PC-9 (cell line): ENCODE measurements around the gene MPPE1. TPM values are rescaled to one million over a fixed set of nuclear protein-coding genes. Genes with fewer than 3 reads are reported as not detected.

Source experiments
- BruUV-seq: library from RNA; stranded (reverse); fragments of 400-500 nt; replicated peaks from 2 replicates; lab custom pipeline; 2021; lab: Mats Ljungman, UMichigan
- CTCF ChIA-PET: fragments of 300-600 bp; sonication (Branson Sonifier 250); formaldehyde crosslinking; loops from one replicate; lab custom pipeline; 2022; ENCODE audit warnings: antibody characterized with exemption; lab: Charles Lee
- POLR2A ChIA-PET: fragments of 300-600 bp; sonication (Branson Sonifier 250); formaldehyde crosslinking; loops from one replicate; lab custom pipeline; 2022; ENCODE audit warnings: antibody characterized with exemption; ENCODE audit not compliant: unreplicated experiment; lab: Charles Lee
- DNase-seq, 2 experiments: peaks; one replicate each; pipeline versions ENCODE4 v3.0.0 to v3.0.0-alpha.2; 2015 to 2022; ENCODE audit warnings: mixed read lengths in 1 of 2
- H2AFZ ChIP-seq: fragments of 200-600 bp; sonication (generic); 2 replicates; pipeline ENCODE4 v1.8.1; 2017; ENCODE audit warnings: antibody characterized with exemption
- H3F3A ChIP-seq: fragments of 200-600 bp; sonication (generic); 2 replicates; pipeline ENCODE4 v1.8.1; 2017; ENCODE audit warnings: antibody characterized with exemption, mild to moderate bottlenecking, low read depth; ENCODE audit not compliant: insufficient read depth
- H3K27ac ChIP-seq: fragments of 200-600 bp; sonication (generic); 2 replicates; pipeline ENCODE4 v1.6.1; 2016; ENCODE audit warnings: mixed run types
- H3K27me3 ChIP-seq: fragments of 200-600 bp; sonication (generic); 2 replicates; pipeline ENCODE4 v1.6.1; 2016; ENCODE audit warnings: low read depth, mixed run types; ENCODE audit not compliant: insufficient read depth
- H3K36me3 ChIP-seq: fragments of 200-600 bp; sonication (generic); 2 replicates; pipeline ENCODE4 v1.6.1; 2016; ENCODE audit warnings: low read depth, mixed run types
- H3K4me1 ChIP-seq: fragments of 200-600 bp; sonication (generic); replicated peaks from 2 replicates; pipeline ENCODE4 v1.6.1; 2016; ENCODE audit warnings: mixed run types; ENCODE audit not compliant: insufficient read depth
- H3K4me2 ChIP-seq: fragments of 200-600 bp; sonication (generic); 2 replicates; pipeline ENCODE4 v1.6.1; 2017; ENCODE audit warnings: mixed run types
- H3K4me3 ChIP-seq: fragments of 200-600 bp; sonication (generic); 2 replicates; pipeline ENCODE4 v1.6.1; 2016; ENCODE audit warnings: mixed run types
- H3K79me2 ChIP-seq: fragments of 200-600 bp; sonication (generic); 2 replicates; pipeline ENCODE4 v1.6.1; 2017; ENCODE audit warnings: low read depth, mixed run types
- H3K9me2 ChIP-seq: fragments of 200-600 bp; sonication (generic); 2 replicates; pipeline ENCODE4 v1.8.1; 2017; ENCODE audit warnings: mild to moderate bottlenecking; ENCODE audit not compliant: insufficient read depth
- H3K9me3 ChIP-seq: fragments of 200-600 bp; sonication (generic); 2 replicates; pipeline ENCODE4 v1.8.1; 2016; ENCODE audit warnings: low read depth; ENCODE audit not compliant: insufficient read depth
- H4K20me1 ChIP-seq: fragments of 200-600 bp; sonication (generic); 2 replicates; pipeline ENCODE4 v1.8.1; 2017; ENCODE audit not compliant: insufficient read depth
- CTCF ChIP-seq: fragments of 200-600 bp; sonication (generic); conservative IDR thresholded peaks from 2 replicates; pipeline ENCODE4 v1.6.1; 2017; ENCODE audit warnings: mixed run types, antibody characterized with exemption, mild to moderate bottlenecking, moderate library complexity
- EZH2 ChIP-seq: fragments of 200-600 bp; sonication (generic); IDR thresholded peaks from 2 replicates; pipeline ENCODE4 v1.8.0; 2017; ENCODE audit warnings: antibody characterized with exemption, low read depth
- intact Hi-C: fragments of 100-400 bp; cut with micrococcal nuclease; formaldehyde crosslinking; loops from one replicate; pipeline ENCODE4 v1.10.0; 2022; ENCODE audit not compliant: unreplicated experiment
- total RNA-seq: library from RNA; stranded (reverse); gene quantifications from 2 replicates; pipeline ENCODE4 v1.2.3, GENCODE V29; 2021

Gene MPPE1
- total RNA-seq, 1 experiment from 2014 or later, result 40.7 TPM

GRCh38 chr18:11865071-11865470 is 43.0 kb downstream of the MPPE1 start:
- no peak for DNase-seq
- Histone ChIP-seq H3K36me3 (no peaks in the 10 kb centered on the region), H2AFZ (no peak overlapping the region), H3K4me3 (no peak overlapping the region), H3K27ac (no peak overlapping the region), H3K9me3 (no peaks in the 10 kb centered on the region), H3K4me2 (no peak overlapping the region), H3F3A (0 out of 2 replicates have a peak, but pooled peaks cover 7% of the 10 kb centered on the region), H3K4me1 (peaks cover 7% of the 10 kb centered on the region), H3K9me2 (no peaks in the 10 kb centered on the region), H4K20me1 (no peaks in the 10 kb centered on the region), H3K27me3 (no peaks in the 10 kb centered on the region), H3K79me2 (no peaks in the 10 kb centered on the region)
- ChIA-PET POLR2A (interaction anchor here (0.7 kb wide), 1 partner anchor 1939 kb away, joined by 8 read pairs; no protein-coding TSS in a partner anchor), CTCF (no interaction called here)
- TF ChIP-seq CTCF (no peak), EZH2 (no peak)
- no TSS peak for BruUV-seq
- intact Hi-C loops, result no loop called here

GRCh38 chr18:11864471-11864870 is 43.6 kb downstream of the MPPE1 start:
- no peak overlapping the region for H3K4me2 ChIP-seq
- no peaks in the 10 kb centered on the region for H4K20me1 ChIP-seq
- peaks cover 10% of the 10 kb centered on the region; the same call in 1 of the 2 replicates for H3F3A ChIP-seq
- DNase-seq, result no peak
- no TSS peak for BruUV-seq
- H3K27ac ChIP-seq, result no peak overlapping the region
- peaks cover 10% of the 10 kb centered on the region for H3K4me1 ChIP-seq
- no peaks in the 10 kb centered on the region for H3K9me2 ChIP-seq
- ChIA-PET CTCF (no interaction called here), POLR2A (no interaction called here)
- no peaks in the 10 kb centered on the region for H3K79me2 ChIP-seq
- no peak overlapping the region for H3K4me3 ChIP-seq
- no peaks in the 10 kb centered on the region for H3K9me3 ChIP-seq
- H3K36me3 ChIP-seq, result no peaks in the 10 kb centered on the region
- H3K27me3 ChIP-seq, result no peaks in the 10 kb centered on the region
- TF ChIP-seq CTCF (no peak), EZH2 (no peak)
- H2AFZ ChIP-seq, result no peak overlapping the region
- intact Hi-C loops, result no loop called here

- intact Hi-C loops, result no loop called here
- no peak for DNase-seq
- no peak overlapping the region for H3K4me2 ChIP-seq
- H3K27me3 ChIP-seq, result no peaks in the 10 kb centered on the region
- H3K36me3 ChIP-seq, result no peaks in the 10 kb centered on the region
- H3K9me3 ChIP-seq, result no peaks in the 10 kb centered on the region
- peaks cover 10% of the 10 kb centered on the region; the same call in 1 of the 2 replicates for H3K79me2 ChIP-seq
- no peak overlapping the region for H2AFZ ChIP-seq
- H4K20me1 ChIP-seq, result no peaks in the 10 kb centered on the region
- H3K9me2 ChIP-seq, result no peaks in the 10 kb centered on the region
- H3K4me3 ChIP-seq, result no peak overlapping the region
- BruUV-seq, result no TSS peak
- TF ChIP-seq CTCF, result no peak
- no peak for TF ChIP-seq EZH2
- CTCF ChIA-PET, result no interaction called here
- peaks cover 28% of the 10 kb centered on the region for H3F3A ChIP-seq
- H3K4me1 ChIP-seq, result peaks cover 29% of the 10 kb centered on the region
- no peak overlapping the region for H3K27ac ChIP-seq
- POLR2A ChIA-PET, result interaction anchor here (0.6 kb wide), 1 partner anchor 22 kb away, joined by 3 read pairs; no protein-coding TSS in a partner anchor
Observed at GRCh38 chr18:11862468-11863137, 45.5 kb downstream of the MPPE1 start.
